ENCODE data around the gene OCA2.

GRCh38 chr15:28118083-28118482 lies 19.0 kb upstream of the OCA2 start:
- TF ChIP-seq, protein P1, sequence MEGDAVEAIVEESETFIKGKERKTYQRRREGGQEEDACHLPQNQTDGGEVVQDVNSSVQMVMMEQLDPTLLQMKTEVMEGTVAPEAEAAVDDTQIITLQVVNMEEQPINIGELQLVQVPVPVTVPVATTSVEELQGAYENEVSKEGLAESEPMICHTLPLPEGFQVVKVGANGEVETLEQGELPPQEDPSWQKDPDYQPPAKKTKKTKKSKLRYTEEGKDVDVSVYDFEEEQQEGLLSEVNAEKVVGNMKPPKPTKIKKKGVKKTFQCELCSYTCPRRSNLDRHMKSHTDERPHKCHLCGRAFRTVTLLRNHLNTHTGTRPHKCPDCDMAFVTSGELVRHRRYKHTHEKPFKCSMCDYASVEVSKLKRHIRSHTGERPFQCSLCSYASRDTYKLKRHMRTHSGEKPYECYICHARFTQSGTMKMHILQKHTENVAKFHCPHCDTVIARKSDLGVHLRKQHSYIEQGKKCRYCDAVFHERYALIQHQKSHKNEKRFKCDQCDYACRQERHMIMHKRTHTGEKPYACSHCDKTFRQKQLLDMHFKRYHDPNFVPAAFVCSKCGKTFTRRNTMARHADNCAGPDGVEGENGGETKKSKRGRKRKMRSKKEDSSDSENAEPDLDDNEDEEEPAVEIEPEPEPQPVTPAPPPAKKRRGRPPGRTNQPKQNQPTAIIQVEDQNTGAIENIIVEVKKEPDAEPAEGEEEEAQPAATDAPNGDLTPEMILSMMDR (IDR thresholded peaks at IDR 0.05) = no peak
- TF ChIP-seq POLR2A (IDR thresholded peaks at IDR 0.05) = no peak
